Neural crest cell (in vitro differentiated cells): ENCODE results near the gene PRR5L. TPM values are rescaled to one million over a fixed set of nuclear protein-coding genes. Genes with fewer than 3 reads are reported as not detected.

Experiments used
- DNase-seq: peaks from one replicate; pipeline ENCODE4 v3.0.0; 2021; ENCODE audit warnings: low read depth, mixed read lengths, low spot score
- H3K27ac Mint-ChIP-seq: one replicate; pipeline ENCODE4 v1.8.0; 2021; ENCODE audit warnings: mild to moderate bottlenecking, mixed read lengths; ENCODE audit not compliant: unreplicated experiment
- H3K27me3 Mint-ChIP-seq: 2 replicates; pipeline ENCODE4 v1.8.0; 2021; ENCODE audit warnings: low read depth, mild to moderate bottlenecking, mixed read lengths
- H3K36me3 Mint-ChIP-seq: 2 replicates; pipeline ENCODE4 v1.8.0; 2021; ENCODE audit warnings: low read depth, mild to moderate bottlenecking, mixed read lengths
- H3K4me1 Mint-ChIP-seq: 2 replicates; pipeline ENCODE4 v1.8.0; 2021; ENCODE audit warnings: mixed read lengths
- H3K4me3 Mint-ChIP-seq: one replicate; pipeline ENCODE4 v1.8.0; 2021; ENCODE audit warnings: mild to moderate bottlenecking, mixed read lengths
- H3K9me3 Mint-ChIP-seq: 2 replicates; pipeline ENCODE4 v1.8.0; 2021; ENCODE audit warnings: mixed read lengths
- CTCF ChIP-seq: fragments of 200-600 bp; sonication (generic); conservative IDR thresholded peaks from 2 replicates; pipeline ENCODE4 v1.5.0; 2021; ENCODE audit warnings: antibody characterized with exemption, mild to moderate bottlenecking
- total RNA-seq: library from RNA; stranded (reverse); gene quantifications from 2 replicates; pipeline ENCODE4 v1.2.1, GENCODE V29; 2021

PRR5L gene
- total RNA-seq, 1 donor from 2014 or later, result 6.6 TPM

- TF ChIP-seq CTCF, result no peak
- peaks cover 3% of the 10 kb centered on the region for H3K36me3 Mint-ChIP-seq
- no peak for DNase-seq
- peaks cover 5% of the 10 kb centered on the region for H3K4me1 Mint-ChIP-seq
- no peaks in the 10 kb centered on the region for H3K9me3 Mint-ChIP-seq
- H3K4me3 Mint-ChIP-seq, result no peak overlapping the region
- H3K27ac Mint-ChIP-seq, result no peak overlapping the region
- no peaks in the 10 kb centered on the region for H3K27me3 Mint-ChIP-seq
Measured at GRCh38 chr11:36405585-36406367, 109.7 kb downstream of the PRR5L start.

DNA sequence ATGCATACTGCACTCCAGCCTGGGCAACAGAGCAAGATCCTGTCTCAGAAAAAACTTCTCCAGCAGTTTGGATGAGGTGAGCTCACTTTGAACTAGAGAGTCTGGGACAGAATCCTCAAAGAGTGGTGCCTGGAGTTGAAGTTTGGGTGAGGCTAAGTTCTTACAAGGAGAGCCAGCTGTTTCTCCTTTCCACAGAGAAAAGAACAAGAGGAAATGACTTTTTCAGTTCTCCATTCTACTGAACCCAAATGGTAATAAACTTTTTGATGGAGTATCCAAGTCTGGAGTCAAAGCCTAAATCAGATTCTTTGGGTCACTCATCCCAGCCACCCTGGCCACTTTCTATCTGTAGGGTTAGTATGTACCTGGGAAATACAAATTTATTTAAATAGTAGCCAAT lies 111.3 kb downstream of the PRR5L start:
- peaks cover 5% of the 10 kb centered on the region for H3K4me1 Mint-ChIP-seq
- H3K36me3 Mint-ChIP-seq, result peaks cover 3% of the 10 kb centered on the region
- DNase-seq, result no peak
- no peaks in the 10 kb centered on the region for H3K27me3 Mint-ChIP-seq
- no peak overlapping the region for H3K4me3 Mint-ChIP-seq
- H3K9me3 Mint-ChIP-seq, result no peaks in the 10 kb centered on the region
- TF ChIP-seq CTCF, result no peak
- no peak overlapping the region for H3K27ac Mint-ChIP-seq

GRCh38 chr11:36408498-36409136 lies 112.5 kb downstream of the PRR5L start:
- no peak for TF ChIP-seq CTCF
- DNase-seq, result no peak
- H3K9me3 Mint-ChIP-seq, result no peaks in the 10 kb centered on the region
- H3K4me3 Mint-ChIP-seq, result no peak overlapping the region
- H3K27ac Mint-ChIP-seq, result no peak overlapping the region
- H3K4me1 Mint-ChIP-seq, result peaks cover under 1% of the 10 kb centered on the region
- no peaks in the 10 kb centered on the region for H3K27me3 Mint-ChIP-seq
- peaks cover 3% of the 10 kb centered on the region for H3K36me3 Mint-ChIP-seq

GRCh38 chr11:36409152-36409816 lies 113.2 kb downstream of the PRR5L start:
- H3K9me3 Mint-ChIP-seq, result no peaks in the 10 kb centered on the region
- no peaks in the 10 kb centered on the region for H3K27me3 Mint-ChIP-seq
- no peaks in the 10 kb centered on the region for H3K4me1 Mint-ChIP-seq
- H3K36me3 Mint-ChIP-seq, result peaks cover 3% of the 10 kb centered on the region
- no peak overlapping the region for H3K27ac Mint-ChIP-seq
- no peak overlapping the region for H3K4me3 Mint-ChIP-seq
- DNase-seq, result no peak
- no peak for TF ChIP-seq CTCF

DNA sequence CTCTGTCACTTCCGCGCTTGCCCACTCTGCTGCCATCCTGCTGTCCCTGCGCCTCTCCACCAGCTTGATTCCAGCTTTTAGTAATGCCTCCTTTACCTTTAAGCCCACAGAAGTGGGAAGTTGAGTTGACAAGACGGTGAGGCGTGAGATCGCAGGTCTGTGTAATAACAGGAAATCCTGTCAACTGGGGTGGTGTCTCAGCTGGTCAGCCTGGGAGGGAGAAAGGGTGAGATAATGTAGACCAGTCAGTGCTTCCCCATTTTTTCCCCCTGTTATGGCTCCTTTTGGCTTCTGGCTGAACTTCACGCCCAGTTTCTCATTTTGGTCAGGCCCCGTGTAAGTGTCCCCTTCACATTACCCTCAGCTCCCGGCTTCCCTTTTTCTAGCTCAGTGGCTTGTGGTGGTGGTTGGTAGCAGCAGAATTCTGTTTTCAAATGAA lies 115.1 kb downstream of the PRR5L start:
- Mint-ChIP-seq H3K9me3 (no peaks in the 10 kb centered on the region), H3K27me3 (no peaks in the 10 kb centered on the region), H3K36me3 (peaks cover 10% of the 10 kb centered on the region), H3K4me3 (no peak overlapping the region), H3K4me1 (no peaks in the 10 kb centered on the region), H3K27ac (no peak overlapping the region)
- TF ChIP-seq CTCF, result no peak
- no peak for DNase-seq
